ELF-1 (cell line): ENCODE measurements around the gene SDR39U1.

Experiments used
- DNase-seq: peaks from one replicate; pipeline ENCODE4 v3.0.0-alpha.2; 2016; ENCODE audit warnings: low read depth, low spot score

SDR39U1 gene

DNA sequence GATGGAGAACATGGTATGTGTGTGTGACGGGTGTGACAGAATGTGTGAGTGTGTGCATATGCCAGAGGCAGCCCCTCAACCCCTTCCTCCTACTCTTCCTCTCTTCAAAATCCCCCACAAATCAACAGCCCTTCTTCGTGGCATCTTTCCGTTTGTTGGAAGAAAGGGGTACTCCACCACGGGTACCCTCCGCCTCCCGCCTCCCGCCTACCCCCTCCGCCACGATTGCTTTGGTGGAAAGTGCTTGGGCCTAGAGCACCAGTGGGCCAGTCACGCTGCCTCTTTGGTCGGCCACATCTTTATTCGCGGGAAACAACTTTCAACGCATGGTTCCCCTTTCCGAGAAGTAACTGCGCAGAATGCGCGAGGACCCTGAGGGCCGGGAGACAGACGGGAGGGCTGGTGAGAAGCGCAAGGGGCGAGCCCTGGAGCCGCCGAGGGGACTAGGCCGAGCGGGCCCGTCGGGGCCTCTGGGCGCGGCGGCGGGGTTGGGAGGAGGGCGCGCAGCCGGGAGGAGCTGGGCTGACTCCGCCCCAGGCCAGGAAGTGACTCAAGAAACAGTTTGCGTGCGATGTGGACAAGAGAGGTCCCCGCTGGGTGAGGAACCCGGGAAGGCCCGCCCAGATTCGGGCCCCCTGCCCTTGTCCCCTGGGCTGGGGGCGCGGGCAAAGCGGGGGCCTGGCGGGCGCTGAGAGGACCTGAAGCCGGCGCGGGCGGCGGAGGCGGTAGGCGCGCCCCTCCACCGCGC is 13.0 kb downstream of the SDR39U1 start, which contains the start of the genes CBLN3 and KHNYN:
CBLN3 (minus strand) TSS at position 274 of the 748 bp plus-strand sequence. CDS start 614 bp downstream, outside the sequence.
KHNYN (plus strand) TSS at position 560 of the 748 bp plus-strand sequence. CDS start 777 bp downstream, outside the sequence.
- DNase-seq, result peak; percentile 81

DNA sequence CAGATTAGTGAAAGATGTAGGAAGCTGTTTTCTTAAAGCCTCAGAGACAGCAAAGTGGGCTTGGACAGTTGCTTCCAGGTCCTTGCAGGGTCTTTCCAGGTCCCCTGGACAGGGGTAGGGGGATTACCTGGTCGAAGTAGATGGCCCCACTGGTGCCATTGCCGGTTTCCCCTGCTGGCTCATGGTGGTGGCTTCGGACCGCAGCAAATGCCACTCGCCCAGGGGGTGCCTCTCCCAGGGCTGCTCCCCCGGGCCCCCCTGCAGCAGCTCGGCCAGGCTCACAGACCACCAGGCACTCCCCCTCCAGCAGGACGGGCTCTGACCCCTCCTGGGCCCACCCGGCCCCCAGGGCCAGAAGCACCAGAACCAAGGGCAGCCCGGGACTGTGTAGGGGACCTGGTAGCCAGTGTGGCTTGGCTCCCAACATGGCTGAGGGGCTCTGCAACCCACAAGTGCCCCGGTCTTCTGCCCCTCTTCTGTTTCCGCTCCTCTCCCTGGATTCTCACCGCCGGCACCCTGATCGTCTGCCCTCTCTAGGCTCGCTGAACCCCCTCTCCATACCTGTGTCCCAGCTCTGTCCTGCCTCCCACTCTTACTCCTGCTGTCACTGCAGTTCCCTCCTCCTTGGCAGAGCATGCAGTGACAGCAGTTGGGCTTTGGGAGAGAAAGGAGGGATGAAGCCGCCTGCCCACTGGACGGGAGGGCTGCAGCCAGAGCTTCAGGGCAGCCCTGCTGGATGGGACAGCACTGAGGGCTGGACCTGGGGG is 13.8 kb downstream of the SDR39U1 start:
- DNase-seq, result no peak

DNA sequence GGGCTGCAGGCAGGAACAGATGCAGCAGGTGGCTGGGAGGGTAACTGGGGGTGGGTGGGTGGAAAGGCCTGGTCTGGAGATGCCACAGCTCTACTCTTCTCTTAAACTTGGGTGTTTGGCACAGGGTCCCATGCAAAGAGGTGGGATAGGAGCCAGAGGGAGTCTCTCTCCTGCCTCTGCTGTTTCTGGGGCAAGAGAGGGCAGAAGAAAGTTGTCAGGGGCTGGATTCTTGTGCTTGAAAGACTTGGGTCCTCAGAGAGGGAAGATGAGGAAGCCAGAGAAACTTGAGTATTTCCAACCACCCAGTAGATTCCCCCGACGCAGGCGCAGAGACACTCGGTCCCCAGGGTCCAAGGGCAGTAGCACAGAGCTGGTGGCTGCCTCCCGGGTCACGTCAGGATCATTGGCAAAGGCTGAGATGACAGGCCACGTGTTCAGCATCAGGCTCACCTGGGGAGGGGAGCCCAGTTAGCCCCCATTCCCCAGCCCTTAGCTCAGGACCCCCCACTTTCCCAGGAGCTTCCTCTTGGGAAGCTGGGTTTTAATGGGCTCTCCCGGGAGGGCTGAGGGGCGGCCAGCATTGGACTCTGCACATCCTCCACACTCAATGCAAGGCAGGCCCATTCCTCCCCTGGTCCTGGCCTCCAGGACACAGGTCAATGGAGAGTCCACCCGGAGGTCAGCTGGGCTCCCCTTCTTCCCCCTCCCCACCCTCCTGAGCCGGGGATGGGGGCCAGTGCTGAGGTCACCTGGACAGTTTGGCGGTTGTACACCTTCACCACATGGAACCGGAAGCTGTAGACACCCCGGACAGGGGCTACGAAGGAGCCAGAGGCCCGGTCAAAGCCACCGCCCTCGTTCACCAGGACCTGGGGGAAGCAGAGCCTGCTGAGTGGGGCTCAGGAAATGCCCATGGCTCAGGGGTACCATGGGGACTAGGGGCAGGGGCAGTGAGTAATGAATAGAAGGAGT is 14.8 kb downstream of the SDR39U1 start:
- no peak for DNase-seq

DNA sequence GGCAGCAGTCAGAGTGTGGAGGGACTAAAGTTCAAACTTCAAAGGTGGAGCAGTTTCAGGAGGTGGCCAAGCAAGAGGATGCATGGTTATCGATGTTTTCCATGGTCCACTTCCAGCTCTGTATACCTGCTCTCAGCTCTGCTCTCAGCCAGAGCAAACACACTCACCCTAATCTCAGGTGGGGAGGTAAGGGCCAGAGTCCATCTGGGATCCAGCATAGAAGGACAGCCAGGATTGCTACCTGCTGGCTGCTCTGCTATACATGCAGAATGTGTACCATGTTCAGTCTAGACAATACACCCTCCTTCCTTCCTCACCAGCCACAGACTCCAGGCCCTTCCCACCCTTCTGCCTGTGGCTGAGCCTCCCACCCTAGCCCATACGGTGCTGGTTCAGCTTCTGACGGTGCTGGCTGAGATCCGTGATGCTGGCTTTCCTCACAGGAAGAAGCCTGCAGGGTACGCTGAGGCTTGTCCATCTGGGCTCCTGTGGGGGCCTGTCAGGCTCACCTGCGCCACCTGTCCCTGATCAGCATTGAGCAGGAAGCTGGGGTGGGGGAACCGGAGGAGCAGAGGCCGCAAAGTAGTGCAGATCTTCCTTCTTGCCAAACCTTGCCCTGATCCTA is 15.6 kb downstream of the SDR39U1 start:
- peak; percentile 27 for DNase-seq

DNA sequence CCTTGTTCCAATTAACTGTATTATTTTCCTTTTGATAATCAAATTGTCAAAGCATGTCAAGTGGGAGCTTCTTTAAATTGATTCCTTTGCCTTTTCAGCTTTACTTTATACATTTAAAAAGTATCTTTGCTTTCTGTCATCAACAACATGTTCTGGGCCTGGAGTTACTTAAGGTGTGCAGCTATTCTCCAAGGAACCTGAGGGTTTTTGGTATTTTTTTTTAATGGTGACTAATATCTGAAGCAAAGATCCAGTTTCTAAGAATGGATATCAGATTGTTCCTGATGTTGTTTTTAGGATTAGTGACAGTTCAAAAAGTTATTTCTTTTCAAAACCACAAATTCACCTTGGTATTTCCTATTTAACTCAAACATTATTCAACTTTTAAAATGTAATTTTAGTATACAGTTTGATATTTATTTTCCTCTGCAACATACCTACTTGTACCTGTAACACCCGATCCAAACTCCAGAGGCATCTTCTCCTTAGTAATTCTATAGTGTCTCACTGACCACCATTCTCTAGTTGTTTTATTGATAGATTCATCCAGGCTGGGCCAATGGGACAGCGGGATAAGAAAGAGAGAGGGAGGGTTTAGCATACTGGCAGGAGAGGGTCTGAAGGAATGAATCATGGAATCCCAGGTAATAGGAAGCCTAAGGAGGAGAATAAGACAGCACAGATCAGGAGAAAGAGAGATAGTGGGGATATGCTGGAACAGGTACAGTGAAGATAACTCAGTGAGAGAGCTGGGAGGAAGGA is 16.2 kb downstream of the SDR39U1 start:
- DNase-seq, result no peak

- DNase-seq, result no peak
Observed at GRCh38 chr14:24425704-24426103, 16.9 kb downstream of the SDR39U1 start.

DNA sequence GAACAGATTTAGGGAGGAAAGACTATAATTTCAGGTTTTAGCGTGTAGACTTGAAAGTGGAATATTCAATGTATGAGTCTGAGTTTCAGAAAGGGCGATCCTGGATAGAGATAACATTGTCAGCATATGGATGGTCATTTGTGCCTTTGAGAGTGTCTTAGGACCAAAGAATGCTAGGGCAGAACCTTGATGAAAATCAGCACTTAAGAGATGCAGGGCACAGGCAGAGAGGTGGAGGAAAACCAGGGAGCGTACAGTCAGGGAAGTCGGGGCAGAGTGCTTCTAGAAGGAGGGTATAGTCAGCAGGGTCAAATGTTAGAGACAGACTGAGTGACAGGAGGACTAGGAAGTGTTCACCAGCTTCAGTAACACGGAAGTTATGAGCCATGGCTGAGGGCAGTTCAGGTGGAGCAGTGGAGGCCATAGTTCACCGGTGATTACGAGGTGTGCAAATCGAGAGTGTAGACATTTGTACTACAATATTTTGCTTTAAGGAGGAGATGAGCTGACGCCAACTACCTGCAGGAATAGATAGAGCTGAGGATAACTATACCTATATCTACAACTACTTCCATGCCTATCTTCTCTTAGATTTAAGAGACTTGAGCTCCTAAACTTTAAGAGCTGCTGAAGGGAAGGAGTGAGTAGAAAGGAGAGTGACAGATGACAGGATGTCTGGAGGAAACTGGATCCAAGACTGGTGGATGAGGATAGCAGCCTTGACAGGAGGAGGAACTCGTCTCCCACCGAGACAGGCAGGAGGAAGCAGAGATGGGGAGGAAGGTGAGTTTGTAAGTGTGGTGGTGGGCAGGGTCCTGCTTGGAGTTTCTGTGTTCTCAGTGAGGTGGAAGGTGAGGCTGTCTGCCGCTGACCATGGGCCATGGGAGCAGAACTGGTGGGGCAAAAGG is 19.6 kb downstream of the SDR39U1 start:
- no peak for DNase-seq

- DNase-seq, result no peak
Observed at GRCh38 chr14:24422261-24422660, 20.3 kb downstream of the SDR39U1 start.

- no peak for DNase-seq
Observed at GRCh38 chr14:24418492-24418873, 24.1 kb downstream of the SDR39U1 start.

DNA sequence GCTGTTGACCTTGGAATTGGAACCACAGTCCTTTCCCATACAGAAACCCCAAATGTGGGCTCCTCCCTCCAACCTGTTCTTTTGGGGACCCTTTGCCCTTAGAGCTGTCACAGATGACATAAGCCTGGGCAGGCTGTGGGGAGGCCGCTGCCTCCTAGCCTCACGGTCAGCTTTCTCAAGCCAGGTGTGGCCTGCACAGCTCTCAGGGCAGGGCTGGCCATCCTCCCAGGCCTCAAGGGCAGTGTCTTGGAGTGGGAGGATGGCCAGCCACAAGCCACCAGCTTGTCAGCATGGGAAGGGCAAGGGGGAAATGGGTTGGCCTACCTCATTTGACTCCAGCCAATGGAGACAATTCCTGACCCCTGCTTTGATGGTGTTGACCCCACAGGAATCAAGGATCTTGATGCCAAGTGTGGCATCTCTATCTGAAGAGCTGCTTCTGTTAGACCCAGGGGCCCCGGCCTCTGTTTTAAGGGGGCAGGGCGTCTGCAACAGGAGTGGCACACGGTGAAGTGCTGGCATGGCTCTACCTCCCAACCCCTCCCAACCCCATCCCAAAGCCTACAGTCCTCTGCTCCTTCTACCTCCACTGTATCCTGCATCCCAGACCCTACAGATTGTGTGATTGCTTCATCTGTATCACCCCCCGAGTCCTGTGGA is 24.6 kb downstream of the SDR39U1 start:
- no peak for DNase-seq

DNA sequence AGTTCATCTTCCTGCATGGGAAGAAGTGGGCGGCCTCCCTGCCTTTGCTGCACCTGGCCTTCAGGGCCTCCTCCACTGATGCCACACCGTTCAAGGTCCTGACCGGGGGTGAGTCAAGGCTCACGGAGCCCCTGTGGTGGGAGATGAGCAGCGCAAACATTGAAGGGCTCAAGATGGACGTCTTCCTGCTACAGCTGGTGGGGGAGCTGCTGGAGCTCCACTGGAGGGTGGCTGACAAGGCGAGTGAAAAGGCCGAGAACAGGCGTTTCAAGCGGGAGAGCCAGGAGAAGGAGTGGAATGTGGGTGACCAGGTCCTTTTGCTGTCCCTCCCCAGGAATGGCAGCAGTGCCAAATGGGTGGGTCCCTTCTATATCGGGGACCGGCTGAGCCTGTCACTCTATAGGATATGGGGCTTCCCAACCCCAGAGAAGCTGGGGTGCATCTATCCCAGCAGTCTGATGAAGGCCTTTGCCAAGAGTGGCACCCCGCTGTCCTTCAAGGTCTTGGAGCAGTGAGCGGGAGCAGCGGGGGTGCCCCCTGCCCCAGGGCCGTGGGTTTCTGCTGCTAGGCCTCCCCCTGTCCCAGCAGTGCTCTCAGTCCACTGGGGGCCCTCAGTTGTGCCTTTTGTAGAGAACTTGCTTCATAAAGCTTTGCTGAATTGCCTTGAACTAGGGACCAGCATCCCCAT is 25.5 kb downstream of the SDR39U1 start:
- no peak for DNase-seq

DNA sequence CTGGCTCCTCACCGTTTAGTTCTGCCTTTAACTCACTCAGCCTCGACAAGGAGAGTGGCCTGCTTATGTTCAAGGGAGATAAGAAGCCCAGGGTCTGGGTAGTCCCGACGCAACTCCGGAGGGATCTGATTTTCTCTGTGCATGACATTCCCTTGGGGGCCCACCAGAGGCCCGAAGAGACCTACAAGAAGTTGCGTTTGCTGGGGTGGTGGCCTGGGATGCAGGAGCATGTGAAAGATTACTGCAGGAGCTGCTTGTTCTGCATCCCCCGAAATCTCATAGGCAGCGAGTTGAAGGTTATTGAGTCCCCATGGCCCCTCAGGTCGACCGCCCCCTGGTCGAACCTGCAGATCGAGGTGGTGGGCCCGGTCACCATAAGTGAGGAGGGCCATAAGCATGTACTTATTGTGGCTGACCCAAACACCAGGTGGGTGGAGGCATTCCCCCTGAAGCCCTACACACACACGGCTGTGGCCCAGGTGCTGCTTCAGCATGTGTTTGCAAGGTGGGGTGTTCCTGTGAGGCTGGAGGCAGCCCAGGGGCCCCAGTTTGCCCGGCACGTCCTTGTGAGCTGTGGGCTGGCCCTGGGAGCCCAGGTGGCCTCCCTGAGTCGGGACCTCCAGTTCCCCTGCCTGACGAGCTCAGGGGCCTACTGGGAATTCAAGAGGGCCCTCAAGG is 26.2 kb downstream of the SDR39U1 start:
- no peak for DNase-seq

GRCh38 chr14:24415421-24416253 is 26.9 kb downstream of the SDR39U1 start:
- DNase-seq, result no peak

DNA sequence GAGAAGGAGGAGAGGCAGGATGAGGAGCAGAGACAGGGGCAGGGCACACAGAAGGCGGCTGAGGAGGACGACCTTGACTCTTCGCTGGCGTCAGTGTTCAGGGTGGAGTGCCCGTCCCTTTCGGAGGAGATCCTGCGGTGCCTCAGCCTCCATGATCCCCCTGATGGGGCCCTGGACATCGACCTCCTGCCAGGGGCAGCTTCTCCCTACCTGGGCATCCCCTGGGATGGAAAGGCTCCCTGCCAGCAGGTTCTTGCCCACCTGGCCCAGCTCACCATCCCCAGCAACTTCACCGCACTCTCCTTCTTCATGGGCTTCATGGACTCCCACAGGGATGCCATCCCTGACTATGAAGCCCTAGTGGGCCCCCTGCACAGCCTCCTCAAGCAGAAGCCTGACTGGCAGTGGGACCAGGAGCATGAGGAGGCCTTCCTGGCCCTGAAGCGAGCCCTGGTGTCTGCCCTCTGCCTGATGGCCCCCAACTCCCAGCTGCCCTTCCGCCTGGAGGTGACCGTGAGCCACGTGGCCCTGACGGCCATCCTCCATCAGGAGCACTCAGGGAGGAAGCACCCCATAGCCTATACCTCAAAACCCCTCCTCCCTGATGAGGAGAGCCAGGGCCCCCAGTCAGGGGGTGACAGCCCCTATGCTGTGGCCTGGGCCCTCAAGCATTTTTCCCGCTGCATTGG is 27.7 kb downstream of the SDR39U1 start:
- no peak for DNase-seq

DNA sequence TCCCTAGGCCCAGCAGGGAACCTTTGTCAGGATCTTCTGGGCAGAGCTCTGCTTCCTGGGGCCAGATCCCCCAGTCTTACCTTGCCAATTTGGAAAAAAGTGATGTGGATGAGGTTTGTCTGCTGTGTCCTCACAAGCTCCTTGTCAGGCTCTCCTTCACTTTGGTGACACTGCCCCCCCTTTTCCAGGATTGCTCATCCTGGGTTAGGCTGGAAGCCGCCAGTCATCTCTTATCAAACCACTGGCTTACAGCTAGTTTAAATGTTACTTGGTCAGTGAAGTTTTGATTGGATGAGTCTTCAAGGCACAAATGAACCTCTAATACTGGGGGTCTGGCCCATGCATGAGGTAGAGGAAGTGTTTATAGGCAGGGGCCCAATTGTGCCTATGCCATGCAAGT is 28.5 kb downstream of the SDR39U1 start:
- DNase-seq, result no peak
